AG04450 (cell line): ENCODE data around the gene GPM6B. TPM values are rescaled to one million over a fixed set of nuclear protein-coding genes. Genes with fewer than 3 reads are reported as not detected.

Source experiments
- CTCF ChIA-PET: fragments of 300-600, 350-600 bp; formaldehyde crosslinking; extraction: SDS; loops from one replicate; lab custom pipeline; 2022; ENCODE audit warnings: antibody characterized with exemption, inconsistent platforms; lab: Charles Lee
- POLR2A ChIA-PET: fragments of 350-600 bp; formaldehyde crosslinking; extraction: SDS; loops from one replicate; lab custom pipeline; 2021; ENCODE audit warnings: antibody characterized with exemption, inconsistent platforms; lab: Yijun Ruan, JAX
- DNase-seq: peaks from one replicate; pipeline ENCODE4 v3.0.0-alpha.2; 2011; ENCODE audit warnings: low read depth, low spot score
- H3K27ac ChIP-seq: one replicate; pipeline ENCODE4 v1.5.1; 2012; ENCODE audit warnings: low read depth, low read length, control low read depth
- H3K27me3 ChIP-seq: one replicate; pipeline ENCODE4 v1.6.0; 2012; ENCODE audit warnings: low read length; ENCODE audit not compliant: control insufficient read depth, insufficient read depth
- H3K4me3 ChIP-seq: 2 replicates; pipeline ENCODE4 v1.5.1; 2011; ENCODE audit warnings: mild to moderate bottlenecking, low read depth, low read length, control low read depth
- H3K9me3 ChIP-seq: 2 replicates; pipeline ENCODE4 v1.5.1; 2012; ENCODE audit warnings: low read length; ENCODE audit not compliant: control insufficient read depth, insufficient read depth
- CTCF ChIP-seq: IDR thresholded peaks from 2 replicates; pipeline ENCODE4 v1.5.1; 2011; ENCODE audit warnings: low read depth, low read length, control low read depth, inconsistent platforms
- polyA plus RNA-seq: library from polyadenylated mRNA; depleted of rRNA; stranded (reverse); fragments of >200 nt; gene quantifications from 2 replicates; pipeline ENCODE4 v1.2.3, GENCODE V29; 2011

The GPM6B gene
- polyA plus RNA-seq, 1 experiment = 0.67 TPM

GRCh38 chrX:13855689-13856450 is 39.0 kb upstream of the GPM6B start:
- DNase-seq = no peak
- no peak for TF ChIP-seq CTCF
- ChIA-PET POLR2A (no interaction called here), CTCF (no interaction called here)
- Histone ChIP-seq H3K4me3 (no peak overlapping the region), H3K27me3 (no peaks in the 10 kb centered on the region), H3K27ac (no peak overlapping the region), H3K9me3 (no peaks in the 10 kb centered on the region)

DNA sequence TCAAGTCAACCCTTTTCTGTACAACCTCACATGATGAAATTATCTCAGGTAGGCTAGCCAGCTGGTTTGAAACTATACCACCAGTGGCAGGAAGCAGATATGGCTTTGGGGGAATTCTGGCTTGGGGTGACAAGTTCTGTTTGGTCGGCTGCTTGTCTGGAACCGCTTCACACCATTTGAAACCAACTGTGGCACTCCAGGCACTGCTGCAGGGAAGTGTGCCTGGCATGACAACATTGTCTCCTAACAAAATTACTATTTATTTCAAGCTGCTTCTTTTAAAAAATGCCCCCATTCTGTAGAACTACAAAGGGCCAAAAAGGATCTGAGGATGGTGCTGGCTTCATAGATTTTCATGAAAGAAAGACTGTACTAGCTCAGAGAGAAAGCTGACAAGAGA is 37.1 kb upstream of the GPM6B start:
- H3K27ac ChIP-seq = no peak overlapping the region
- no peaks in the 10 kb centered on the region for H3K27me3 ChIP-seq
- H3K4me3 ChIP-seq = no peak overlapping the region
- POLR2A ChIA-PET = interaction anchor here (0.5 kb wide), 1 partner anchor 1453 kb away, joined by 8 read pairs; no protein-coding TSS in a partner anchor
- CTCF ChIA-PET = no interaction called here
- DNase-seq = no peak
- H3K9me3 ChIP-seq = no peaks in the 10 kb centered on the region
- TF ChIP-seq CTCF = no peak

- Histone ChIP-seq H3K9me3 (no peaks in the 10 kb centered on the region), H3K4me3 (no peak overlapping the region), H3K27me3 (no peaks in the 10 kb centered on the region), H3K27ac (no peak overlapping the region)
- ChIA-PET POLR2A (no interaction called here), CTCF (interaction anchor here (0.6 kb wide), 1 partner anchor 81 kb away, joined by 3 read pairs; no protein-coding TSS in a partner anchor)
- DNase-seq = no peak
- TF ChIP-seq CTCF = no peak
Observed at GRCh38 chrX:13852001-13852695, 35.3 kb upstream of the GPM6B start.

DNA sequence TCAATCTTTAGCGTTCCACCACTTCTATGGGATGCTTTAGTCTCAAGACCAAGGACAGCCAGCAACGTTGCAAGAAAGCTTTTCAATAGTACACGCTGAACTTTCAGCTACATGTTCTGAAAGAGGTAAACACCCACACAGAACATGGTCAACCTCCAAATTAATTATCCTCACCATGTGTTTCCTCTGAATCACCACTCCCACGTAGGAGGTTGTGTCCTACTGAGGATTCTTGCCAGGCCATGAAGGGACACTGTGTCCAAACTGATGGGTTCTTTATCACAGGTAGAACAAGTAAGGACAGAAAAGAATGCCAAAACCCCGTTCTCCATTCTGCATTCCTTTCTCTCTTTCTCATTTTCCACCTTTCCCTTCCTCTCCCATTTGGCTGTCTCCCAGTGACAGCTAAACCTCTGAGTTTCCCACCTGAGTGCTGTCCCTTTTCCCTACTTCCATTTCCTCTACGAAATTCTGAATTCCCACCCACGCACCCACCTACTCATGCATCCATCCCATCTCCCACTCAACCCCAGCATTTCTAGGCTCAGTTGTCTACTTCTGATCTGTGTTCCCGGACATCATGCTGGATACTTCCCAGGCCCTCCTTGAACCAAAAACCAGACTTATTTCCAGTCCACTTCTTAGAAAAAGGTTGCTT is 29.0 kb upstream of the GPM6B start:
- ChIA-PET CTCF (no interaction called here), POLR2A (no interaction called here)
- Histone ChIP-seq H3K27ac (no peak overlapping the region), H3K9me3 (no peaks in the 10 kb centered on the region), H3K27me3 (no peaks in the 10 kb centered on the region), H3K4me3 (no peak overlapping the region)
- DNase-seq = no peak
- TF ChIP-seq CTCF = no peak
